Hematopoietic multipotent progenitor cell treated with erythropoietin and hydrocortisone succinate and interleukin-3 and kit ligand, for 4 days (in vitro differentiated cells): ENCODE data around the gene ZPBP.

Source experiments
- DNase-seq: peaks from one replicate; pipeline ENCODE4 v3.0.0-alpha.2; 2015

Gene ZPBP

GRCh38 chr7:50037086-50037485, 56.0 kb downstream of the ZPBP start:
- no peak for DNase-seq

- DNase-seq, result no peak
These were observed 70.1 kb downstream of the ZPBP start for GRCh38 chr7:50022991-50023390.

GRCh38 chr7:50022451-50022850, 70.6 kb downstream of the ZPBP start:
- DNase-seq, result no peak

- DNase-seq, result no peak
These were observed 97.4 kb downstream of the ZPBP start for GRCh38 chr7:49995681-49996080.

- DNase-seq, result no peak
These were observed 106.9 kb downstream of the ZPBP start for GRCh38 chr7:49986191-49986590.

GRCh38 chr7:49980465-49980864, 112.6 kb downstream of the ZPBP start:
- DNase-seq, result peak; percentile 1

GRCh38 chr7:49976238-49976637, 116.8 kb downstream of the ZPBP start:
- DNase-seq, result no peak

GRCh38 chr7:49974035-49974434, 119.0 kb downstream of the ZPBP start:
- DNase-seq, result no peak

DNA sequence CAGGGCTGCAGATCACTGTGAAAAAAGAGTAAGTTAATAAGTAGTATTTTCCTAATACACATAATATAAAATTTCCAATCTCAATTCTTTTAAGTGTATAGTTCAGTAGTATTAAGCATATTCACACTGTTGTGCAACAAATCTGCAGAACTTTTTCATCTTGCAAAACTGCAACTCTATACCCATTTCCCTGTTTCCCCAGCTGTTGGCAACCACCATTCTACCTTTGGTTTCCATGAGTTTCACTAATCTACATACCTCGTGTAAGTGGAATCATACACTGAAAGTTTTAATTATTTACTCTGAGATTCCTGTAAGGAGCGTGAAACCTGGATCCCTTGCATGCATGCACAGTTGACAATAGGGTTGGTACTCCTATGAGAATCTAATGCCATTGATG, 155.4 kb downstream of the ZPBP start:
- no peak for DNase-seq

DNA sequence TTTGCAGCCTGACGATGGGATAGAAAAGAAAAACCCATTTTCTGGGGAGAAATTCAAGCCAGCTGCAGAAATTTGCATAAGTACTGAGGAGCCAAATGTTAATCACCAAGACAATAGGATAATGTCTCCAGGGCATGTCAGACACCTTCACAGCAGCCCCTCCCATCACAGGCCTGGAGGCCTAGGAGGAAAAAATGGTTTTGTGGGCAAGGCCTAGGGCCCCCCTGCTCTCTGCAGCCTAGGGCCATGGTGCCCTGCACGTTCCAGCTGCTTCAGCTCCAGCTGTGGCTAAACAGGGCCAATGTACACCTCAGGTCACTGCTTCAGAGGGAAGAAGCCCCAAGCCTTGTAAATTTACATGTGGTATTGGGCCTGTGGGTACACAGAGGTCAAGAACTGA, 161.4 kb downstream of the ZPBP start:
- DNase-seq, result no peak

- no peak for DNase-seq
These were observed 164.3 kb downstream of the ZPBP start for GRCh38 chr7:49928787-49929186.

GRCh38 chr7:49927631-49928030, 165.4 kb downstream of the ZPBP start:
- no peak for DNase-seq

DNA sequence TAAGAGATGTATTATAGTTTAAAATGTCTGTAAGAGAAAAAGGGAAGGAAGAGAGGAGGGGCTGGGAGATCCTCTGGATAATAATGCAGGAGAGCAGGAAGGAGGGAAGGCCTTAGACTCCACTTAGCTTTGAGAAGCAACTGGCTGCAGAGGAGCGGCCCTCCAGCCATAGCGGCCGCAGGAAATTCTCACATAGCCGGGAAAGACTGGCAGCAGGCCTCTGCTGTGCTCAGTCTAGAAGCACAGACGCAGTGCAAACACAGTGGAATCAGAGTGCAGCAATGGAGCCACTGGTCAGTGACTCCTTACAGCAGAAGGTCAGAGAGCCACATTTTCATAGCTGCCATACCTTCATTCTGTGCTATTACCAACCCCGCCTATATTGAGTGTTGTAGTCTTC, 166.3 kb downstream of the ZPBP start:
- DNase-seq, result no peak

- DNase-seq, result no peak
These were observed 181.1 kb downstream of the ZPBP start for GRCh38 chr7:49911909-49912308.

- no peak for DNase-seq
These were observed 198.5 kb downstream of the ZPBP start for GRCh38 chr7:49894543-49894942.

DNA sequence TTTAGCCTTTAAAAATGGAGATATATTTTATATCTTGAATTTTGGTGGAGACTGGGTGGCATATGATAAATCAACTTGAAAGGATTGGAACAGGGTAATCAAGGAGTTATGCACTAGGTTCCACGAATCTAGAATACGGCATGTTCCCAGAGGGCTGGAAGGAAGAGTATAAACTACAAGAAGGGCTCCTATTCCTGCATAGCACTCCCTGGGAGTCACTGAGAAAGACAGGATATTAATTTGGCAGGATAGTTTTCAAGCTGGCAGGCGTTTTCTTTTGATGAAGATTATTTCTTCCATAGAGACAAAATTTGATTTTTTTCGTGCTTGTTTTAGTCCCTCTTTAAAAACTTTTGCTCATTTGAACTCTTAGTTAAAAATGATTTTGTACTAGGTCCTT, 199.9 kb downstream of the ZPBP start:
- DNase-seq, result no peak

GRCh38 chr7:49892481-49892880, 200.6 kb downstream of the ZPBP start:
- DNase-seq, result no peak
